Adrenal gland (tissue), 12 donors: ENCODE results near the gene SBF1. TPM values are rescaled to one million over a fixed set of nuclear protein-coding genes. Genes with fewer than 3 reads are reported as not detected.

Experiments used
- DNase-seq, 7 donors: peaks; one replicate each; pipeline ENCODE4 v3.0.0-alpha.2; 2019 to 2020
- H3K27ac ChIP-seq, 5 donors: fragments of 200-600 bp; sonication (generic) in 4 of 5; 1 replicate in 3 of 5; 2 replicates in 2 of 5; pipeline versions ENCODE4 v1.5.1 to v1.8.0; 2016 to 2020; ENCODE audit warnings: mild to moderate bottlenecking in 1 of 5
- H3K27me3 ChIP-seq: fragments of 200-600 bp; 2 replicates; pipeline ENCODE4 v1.8.0; 2021
- H3K36me3 ChIP-seq, 2 donors: fragments of 200-600 bp; replicated peaks in 1 of 2; 1 replicate in 1 of 2; 2 replicates in 1 of 2; pipeline versions ENCODE4 v1.5.1 to v1.8.0; 2018 to 2022
- H3K4me1 ChIP-seq, 2 donors: fragments of 200-600 bp; replicated peaks in 1 of 2; 1 replicate in 1 of 2; 2 replicates in 1 of 2; pipeline versions ENCODE4 v1.5.1 to v1.8.0; 2018 to 2021
- H3K4me3 ChIP-seq, 4 donors: fragments of 200-600 bp; sonication (generic) in 3 of 4; one replicate each; pipeline ENCODE4 v1.5.1; 2016 to 2018
- H3K9me3 ChIP-seq, 3 donors: fragments of 200-600 bp; sonication (generic) in 1 of 3; replicated peaks in 1 of 3; 1 replicate in 2 of 3; 2 replicates in 1 of 3; pipeline versions ENCODE4 v1.5.1 to v1.8.0; 2016 to 2021
- CTCF ChIP-seq, 6 experiments: fragments of 450-650 bp in 4 of 6; fragments of 200-600 bp in 2 of 6; sonication (generic) in 1 of 6; IDR thresholded peaks; 1 replicate in 5 of 6; 2 replicates in 1 of 6; pipeline versions ENCODE4 v1.5.1 to v1.8.0; 2016 to 2021; ENCODE audit warnings: antibody characterized with exemption in 6 of 6, mild to moderate bottlenecking in 2 of 6, moderate library complexity in 1 of 6
- POLR2A ChIP-seq, 2 donors: fragments of 450-650 bp; IDR thresholded peaks; one replicate each; pipeline ENCODE4 v1.6.1; 2017; ENCODE audit warnings: antibody characterized with exemption in 2 of 2, mild to moderate bottlenecking in 2 of 2, moderate library complexity in 1 of 2
- WGBS, 4 donors: extraction: QIAGEN DNeasy Blood & Tissue Kit in 2 of 4; methylation state at CpG; one replicate each; pipeline versions ENCODE4 v1.1.5 to v1.1.7; 2013 to 2017; 5-methylcytosine and 5-hydroxymethylcytosine counted together
- intact Hi-C, 2 donors: fragments of 100-400 bp; cut with DNase I; formaldehyde crosslinking; loops; one replicate each; pipeline versions ENCODE4 v1.14.1 to v1.15.0; 2022 to 2023
- polyA plus RNA-seq, 3 donors: library from polyadenylated mRNA; stranded (reverse); fragments of 200-250 nt in 2 of 3; fragments of 350-450 nt in 1 of 3; fragmentation: Illumina TruSeq in 1 of 3; extraction: RNeasy Lipid Tissue Mini Kit (QIAGEN cat#74804) in 1 of 3; gene quantifications; one replicate each; pipeline ENCODE4 v1.2.3, GENCODE V29; 2013 to 2014
- total RNA-seq, 9 donors: library from RNA; depleted of rRNA in 4 of 9; stranded (reverse); fragments of >200 nt in 4 of 9; fragments of 120-200 nt in 1 of 9; fragmentation: NEBNext Ultra II Directional in 1 of 9; extraction: Animal tissue kit (Norgen Biotek cat#: 25700) in 1 of 9; gene quantifications; one replicate each; pipeline versions ENCODE4 v1.1.0 to v1.2.4, GENCODE V29; 2013 to 2023
- donor health status: healthy with polysubstance abuse.
- donor health status: Bipolar disorder and iron deficiency.
- donor health status: DM: yes; HTN: yes; CAD: no.
- donor health status: DM: no; HTN: no; CAD: no.
- donor health status: DM: no; HTN: no; CAD: no.
- donor health status: DM: yes; HTN: yes; CAD: no.

SBF1 gene
- total and polyA plus RNA-seq, 12 donors, result 8.4 to 117 (median 72.9) TPM

DNA sequence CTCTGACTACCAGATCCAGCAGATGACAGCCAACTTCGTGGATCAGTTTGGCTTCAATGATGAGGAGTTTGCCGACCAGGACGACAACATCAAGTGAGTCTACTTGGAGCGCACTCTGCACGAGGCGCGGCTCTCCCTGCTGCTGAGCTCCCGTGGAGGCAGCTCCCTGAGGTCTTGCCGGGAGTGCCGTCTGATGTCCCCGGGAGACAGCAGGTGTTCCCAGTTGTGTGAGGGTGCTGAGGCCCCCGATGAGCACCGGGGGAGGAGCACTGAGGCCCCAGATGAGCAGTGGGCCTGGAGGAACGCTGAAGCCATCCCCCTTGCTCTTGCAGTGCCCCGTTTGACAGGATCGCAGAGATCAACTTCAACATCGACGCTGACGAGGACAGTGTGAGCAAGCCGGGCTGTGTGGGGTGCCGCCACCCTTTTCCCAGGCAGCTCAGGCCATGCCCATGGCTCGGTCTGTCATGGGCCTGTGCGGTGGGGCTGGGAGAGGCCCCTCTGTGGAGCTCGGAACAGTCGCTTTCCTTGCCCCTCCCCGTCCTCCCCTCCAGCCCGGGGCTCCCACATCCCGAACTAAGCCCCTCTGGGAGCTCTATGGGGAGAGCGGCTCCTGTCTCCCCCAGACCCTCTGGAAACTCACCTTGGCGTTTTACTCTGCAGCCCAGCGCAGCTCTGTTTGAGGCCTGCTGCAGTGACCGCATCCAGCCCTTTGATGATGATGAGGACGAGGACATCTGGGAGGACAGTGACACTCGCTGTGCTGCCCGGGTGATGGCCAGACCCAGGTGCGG lies 37.1 kb downstream of the SBF1 start:
- no peak overlapping the region for H3K27ac ChIP-seq
- WGBS, 4 donors, result 90 to 94% (median 93%) methylated on average over 27 to 36 of the region's 36 CpGs
- TF ChIP-seq POLR2A (IDR thresholded peaks at IDR 0.05), result no peak
- TF ChIP-seq CTCF (IDR thresholded peaks at IDR 0.05), result no peak
- H3K4me3 ChIP-seq, result no peak overlapping the region
- no peaks in the 10 kb centered on the region for H3K27me3 ChIP-seq
- intact Hi-C loops, result no loop called here
- no peak for DNase-seq
- H3K4me1 ChIP-seq, result no peaks in the 10 kb centered on the region
- peaks cover 0 to 73% of the 10 kb centered on the region in 2 donors for H3K36me3 ChIP-seq
- H3K9me3 ChIP-seq, result no peaks in the 10 kb centered on the region

GRCh38 chr22:50436841-50437341 lies 37.9 kb downstream of the SBF1 start:
- DNase-seq, result no peak
- Histone ChIP-seq H3K36me3 (peaks cover 0 to 81% of the 10 kb centered on the region in 2 donors), H3K9me3 (no peaks in the 10 kb centered on the region), H3K4me3 (no peak overlapping the region), H3K27me3 (no peaks in the 10 kb centered on the region), H3K27ac (no peak overlapping the region), H3K4me1 (no peaks in the 10 kb centered on the region)
- no peak for TF ChIP-seq CTCF (IDR thresholded peaks at IDR 0.05)
- no peak for TF ChIP-seq POLR2A (IDR thresholded peaks at IDR 0.05)
- intact Hi-C loops, result no loop called here
- 95 to 97% (median 96%) methylated on average over 16 to 25 of the region's 25 CpGs for WGBS, 4 donors

DNA sequence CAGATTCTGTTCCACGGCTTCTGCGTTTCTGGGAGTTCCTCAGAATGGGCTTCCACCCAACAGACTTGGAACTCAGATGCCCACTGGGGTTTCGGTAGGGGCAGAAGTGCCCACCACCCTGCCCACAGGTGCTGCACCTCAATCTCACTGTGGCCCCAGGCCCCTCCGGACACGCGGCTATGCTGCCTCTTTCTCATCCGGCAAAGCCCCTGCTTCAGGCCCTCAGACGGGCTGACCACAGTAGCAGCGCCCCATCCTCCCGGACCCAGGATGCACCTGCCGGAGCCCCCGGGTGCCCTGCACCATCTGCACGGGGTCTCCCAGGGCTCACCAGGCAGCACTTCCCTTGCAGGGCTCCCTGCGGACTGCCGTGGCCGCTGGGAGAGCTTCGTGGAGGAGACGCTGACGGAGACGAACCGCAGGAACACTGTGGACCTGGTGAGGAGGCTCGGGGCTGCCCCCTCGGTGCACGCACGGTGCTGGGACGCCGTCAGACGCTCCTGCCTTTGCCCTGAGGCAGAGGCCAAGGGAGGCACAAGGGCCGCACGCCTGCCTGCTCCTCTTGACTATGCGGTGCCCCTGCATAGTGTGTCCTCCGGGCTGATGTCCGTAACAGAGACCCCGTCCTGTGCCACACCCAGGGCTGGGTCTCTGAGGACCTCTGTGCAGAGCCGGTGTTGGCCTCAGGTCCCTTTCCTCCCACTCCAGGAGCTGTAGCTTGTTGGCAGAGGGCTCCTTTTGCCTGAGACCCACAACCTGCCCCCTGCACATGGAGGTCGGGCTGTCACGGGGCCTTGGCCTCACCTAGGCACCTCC lies 38.6 kb downstream of the SBF1 start:
- no peak overlapping the region for H3K27ac ChIP-seq
- H3K4me1 ChIP-seq, result no peaks in the 10 kb centered on the region
- peak in 1 of 7 donors; percentile 13 for DNase-seq
- H3K4me3 ChIP-seq, result no peak overlapping the region
- H3K36me3 ChIP-seq, result peaks cover 0 to 83% of the 10 kb centered on the region in 2 donors
- no peaks in the 10 kb centered on the region for H3K9me3 ChIP-seq
- intact Hi-C loops, result no loop called here
- TF ChIP-seq CTCF (IDR thresholded peaks at IDR 0.05), result no peak
- TF ChIP-seq POLR2A (IDR thresholded peaks at IDR 0.05), result no peak
- H3K27me3 ChIP-seq, result no peaks in the 10 kb centered on the region
- WGBS, 4 donors, result 89 to 92% (median 91%) methylated on average over 17 to 37 of the region's 37 CpGs

DNA sequence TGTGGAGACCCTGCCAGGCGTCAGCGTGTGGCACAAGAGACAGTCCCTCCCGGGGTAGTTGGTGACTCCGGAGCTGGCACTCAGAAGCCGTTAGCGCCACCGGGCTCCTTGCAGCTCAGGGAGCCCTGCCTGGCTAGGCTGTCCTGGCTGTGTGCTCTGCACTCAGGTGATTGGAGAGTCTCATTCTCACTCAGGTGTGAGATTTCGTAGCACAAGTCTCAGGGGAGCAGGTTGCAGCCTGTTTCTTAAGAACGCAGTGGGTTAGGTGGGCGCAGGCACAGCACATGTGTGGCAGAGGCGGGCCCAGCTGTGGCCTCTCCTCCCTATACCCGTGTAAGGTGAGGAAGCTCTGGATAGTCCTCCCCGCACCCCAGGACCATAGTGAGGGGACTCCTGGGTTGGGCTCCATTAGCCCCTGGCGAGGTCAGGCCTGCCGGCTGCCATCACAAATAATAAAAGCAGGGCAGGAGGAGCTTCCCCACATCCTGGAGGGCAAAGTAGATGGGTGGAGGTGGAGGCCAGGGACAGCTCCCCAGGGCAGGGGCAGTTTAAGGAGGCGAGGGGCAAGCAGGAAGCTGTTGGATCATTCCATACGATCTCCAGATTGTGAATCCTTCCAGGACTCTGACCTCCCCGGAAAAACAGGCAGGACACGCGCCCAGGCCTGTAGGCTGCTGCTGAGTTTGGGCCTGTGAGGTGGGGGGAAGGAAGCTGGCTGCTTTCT lies 39.4 kb downstream of the SBF1 start:
- Histone ChIP-seq H3K27me3 (no peaks in the 10 kb centered on the region), H3K36me3 (peaks cover 0 to 83% of the 10 kb centered on the region in 2 donors), H3K4me3 (no peak overlapping the region), H3K27ac (no peak overlapping the region), H3K4me1 (no peaks in the 10 kb centered on the region), H3K9me3 (no peaks in the 10 kb centered on the region)
- intact Hi-C loops, result no loop called here
- TF ChIP-seq POLR2A (IDR thresholded peaks at IDR 0.05) (no peak), CTCF (IDR thresholded peaks at IDR 0.05) (no peak)
- peak in 1 of 7 donors; percentile 14 for DNase-seq
- 90 to 95% (median 92%) methylated on average over 10 to 20 of the region's 20 CpGs for WGBS, 4 donors
